ENCODE data around the gene LRRC46.

LRRC46 gene

DNA sequence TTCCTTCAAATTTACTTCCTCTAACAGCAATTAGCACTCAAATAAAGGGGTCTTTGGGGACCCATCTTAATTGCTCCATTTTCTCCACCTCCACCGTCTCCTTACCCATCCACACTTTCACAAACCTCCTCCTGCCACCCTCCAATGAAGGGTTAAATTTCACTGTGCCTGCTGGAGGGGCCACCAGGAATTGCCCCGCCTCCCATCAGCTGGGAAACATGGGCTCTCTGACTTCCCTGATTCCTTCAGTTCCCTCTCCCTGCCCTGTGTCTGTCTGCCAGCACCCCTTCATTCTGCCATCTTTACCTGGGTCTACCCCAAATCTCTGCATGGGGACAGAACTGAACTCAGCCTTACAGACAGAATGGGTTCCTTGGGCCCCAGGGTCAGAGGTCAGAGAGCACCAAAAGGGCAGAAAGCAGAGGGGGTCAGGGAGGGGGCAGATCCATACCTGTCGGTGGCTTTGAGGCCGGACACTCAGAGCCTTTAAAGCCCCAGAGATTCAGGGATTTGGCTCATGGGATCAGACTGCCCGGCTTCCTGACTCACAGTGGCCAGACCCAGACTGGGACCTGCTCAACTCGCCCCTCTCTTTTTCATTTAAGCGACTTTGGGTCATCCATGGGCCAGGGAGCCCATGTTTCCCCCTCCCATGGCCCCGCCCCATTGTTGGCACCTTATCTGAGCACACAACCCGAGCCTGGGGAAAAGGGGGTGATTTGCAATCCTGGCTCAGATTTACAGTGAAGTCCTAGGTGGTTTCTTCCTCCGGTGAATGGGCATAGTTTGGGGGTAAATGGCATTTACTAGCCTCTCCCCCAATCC lies 46.9 kb downstream of the LRRC46 start:
- no peak for DNase-seq (ENCODE audit: low spot score)

DNA sequence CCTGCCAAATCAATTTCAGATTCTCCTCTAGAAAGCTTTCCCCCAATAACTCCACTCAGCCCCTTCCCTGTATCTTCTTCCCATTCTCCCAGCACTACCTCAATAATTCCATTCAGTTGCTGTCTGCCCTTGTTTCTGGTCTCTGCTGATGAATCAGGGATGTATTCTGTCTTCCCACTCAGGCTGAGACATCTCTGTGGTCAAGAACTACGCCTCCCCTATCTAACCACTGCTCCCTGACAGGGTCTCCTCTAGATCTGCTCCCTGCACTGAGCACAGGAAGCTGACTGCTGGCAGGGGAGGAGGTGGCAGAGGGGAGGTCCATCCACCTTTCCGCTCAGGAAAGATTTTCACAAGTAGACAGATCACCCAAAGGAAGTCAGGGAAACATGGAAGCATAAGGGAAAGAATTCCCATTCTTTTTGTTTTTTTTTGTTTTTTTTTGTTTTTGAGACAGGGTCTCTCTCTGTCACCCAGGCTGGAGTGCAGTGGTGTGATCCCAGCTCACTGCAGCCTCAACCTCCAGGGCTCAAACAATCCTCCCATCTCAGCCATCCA lies 47.6 kb downstream of the LRRC46 start:
- no peak for DNase-seq (ENCODE audit: low spot score)

DNA sequence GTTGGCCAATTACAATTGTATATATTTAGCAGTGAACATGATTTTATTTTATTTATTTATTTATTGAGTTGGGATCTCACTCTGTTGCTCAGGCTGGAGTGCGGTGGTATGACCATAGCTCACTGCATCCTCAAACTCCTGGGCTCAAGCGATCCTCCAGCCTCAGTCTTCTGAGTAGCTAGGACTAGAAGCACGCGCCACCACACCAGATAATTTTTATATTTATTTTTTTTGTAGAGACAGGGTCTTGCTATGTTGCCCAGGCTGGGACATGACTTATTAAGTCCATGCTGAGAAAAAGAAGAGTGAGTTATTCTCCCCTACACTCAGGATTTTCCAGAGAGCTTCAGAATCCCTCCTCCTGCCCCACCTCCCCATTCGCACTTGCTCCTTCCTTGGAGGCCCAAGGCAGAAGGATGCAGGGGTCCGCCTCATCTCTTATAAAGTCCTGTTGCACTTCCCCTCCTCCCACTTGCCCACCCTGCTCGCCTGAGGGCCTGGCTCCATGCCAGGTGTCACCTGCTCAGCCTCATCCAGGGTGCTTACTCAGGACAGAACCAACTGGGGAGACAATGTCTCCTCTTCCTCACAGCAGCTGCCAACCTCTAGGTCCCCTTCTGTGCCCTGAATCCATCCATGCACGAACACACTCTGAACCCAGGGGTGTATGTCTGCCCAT lies 48.4 kb downstream of the LRRC46 start:
- DNase-seq (ENCODE audit: low spot score) = no peak

DNA sequence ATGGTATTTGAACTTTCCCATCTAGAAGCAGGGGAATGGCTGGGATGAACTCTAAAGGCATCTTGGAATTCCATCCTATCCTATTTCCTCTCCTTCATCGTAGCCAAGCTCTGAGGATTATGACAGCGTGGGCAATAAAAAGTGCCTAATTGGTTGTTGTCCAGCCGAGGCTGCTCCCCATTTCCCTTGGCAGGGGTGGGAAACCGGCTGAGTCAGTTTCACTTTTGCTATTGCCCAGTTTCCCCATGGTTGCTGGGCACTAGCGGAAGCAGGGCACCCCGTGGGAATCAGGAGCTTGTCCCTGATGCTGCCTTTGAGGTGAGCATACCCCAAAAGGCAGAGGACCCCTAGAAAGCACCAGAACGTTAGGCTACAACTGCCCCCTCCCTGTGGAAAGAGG lies 50.8 kb downstream of the LRRC46 start:
- no peak for DNase-seq (ENCODE audit: low spot score)

DNA sequence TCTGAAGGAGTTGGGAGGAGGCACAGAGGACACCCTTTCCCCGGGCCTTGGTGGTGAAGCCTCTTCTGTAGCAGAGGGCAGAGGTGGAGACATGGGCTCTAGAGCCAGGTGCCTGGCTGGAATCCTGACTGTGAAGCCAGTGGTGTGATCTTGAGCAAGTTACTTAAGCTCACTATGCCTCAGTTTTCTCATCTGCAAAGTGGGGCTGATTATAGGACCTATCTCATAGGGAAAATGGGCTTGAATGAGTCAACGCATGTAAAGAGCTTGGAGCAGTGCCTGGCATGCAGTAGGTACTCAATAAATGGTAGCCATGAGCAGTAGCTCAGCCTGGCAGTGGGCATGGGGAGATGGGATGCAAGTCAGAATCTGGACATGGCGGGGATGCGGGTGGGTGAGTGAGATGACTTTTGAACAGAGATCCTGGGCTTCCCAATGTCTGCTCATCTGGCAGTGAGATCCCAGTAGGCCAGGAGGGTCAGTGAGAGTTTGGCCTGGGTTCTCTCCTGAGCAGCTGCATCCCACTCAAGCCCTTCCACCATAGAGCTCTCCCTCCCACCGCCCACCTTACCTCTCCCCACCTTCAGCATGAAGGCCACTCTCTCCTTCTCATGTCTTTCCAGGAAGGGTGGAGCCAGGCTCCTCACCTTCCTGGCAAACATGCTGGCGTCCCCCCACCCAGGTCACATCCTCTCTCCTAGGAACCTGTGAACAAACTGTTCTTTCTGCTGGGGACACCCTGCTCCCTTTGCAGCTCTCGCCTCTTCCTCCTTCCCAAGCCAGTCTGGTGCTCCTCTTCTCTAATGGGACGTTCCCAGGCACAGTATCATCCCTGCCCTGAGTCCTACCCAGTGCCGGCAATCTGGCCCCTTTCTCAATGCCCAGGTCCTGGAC lies 51.5 kb downstream of the LRRC46 start:
- no peak for DNase-seq (ENCODE audit: low spot score)

DNA sequence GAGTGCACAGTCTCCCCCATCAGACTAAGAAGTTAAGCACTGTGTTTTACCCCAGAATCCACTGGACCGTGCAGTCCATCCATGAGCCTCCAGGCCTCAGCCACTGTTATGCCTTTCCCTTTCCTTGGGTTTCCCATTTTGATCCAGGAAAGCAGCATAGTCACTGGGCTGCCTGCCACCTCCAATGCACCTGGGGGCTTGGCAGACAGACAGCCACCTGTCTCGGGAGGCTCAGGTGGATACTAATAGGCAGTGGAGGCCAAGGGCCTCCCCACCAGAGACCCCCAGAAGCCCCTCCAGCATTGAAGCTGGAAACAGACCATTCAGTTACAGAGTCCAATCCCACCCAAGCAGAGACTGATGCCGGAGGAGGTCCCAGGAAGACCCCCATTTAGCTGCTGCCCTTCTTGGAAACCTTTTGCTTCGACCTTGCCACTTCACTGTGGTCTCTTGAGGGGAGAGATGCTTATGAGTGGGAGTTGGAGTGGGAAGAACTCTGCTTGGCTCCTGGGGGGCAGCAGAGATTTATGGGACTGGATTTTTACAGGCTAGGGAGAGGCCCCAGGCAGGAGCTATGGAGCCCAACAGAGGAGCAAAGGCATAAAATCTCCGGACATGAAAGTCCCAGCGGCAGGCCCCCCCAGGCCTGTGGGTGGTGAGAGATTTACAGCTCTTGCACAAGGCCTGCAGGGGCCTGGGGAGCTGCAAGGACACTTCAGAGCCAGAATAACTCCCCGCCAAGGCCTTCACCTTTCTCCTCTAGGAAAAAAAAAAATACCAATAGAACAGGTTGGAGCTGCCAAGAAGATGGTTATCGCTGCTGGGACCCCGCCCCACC lies 52.3 kb downstream of the LRRC46 start:
- no peak for DNase-seq (ENCODE audit: low spot score)

DNA sequence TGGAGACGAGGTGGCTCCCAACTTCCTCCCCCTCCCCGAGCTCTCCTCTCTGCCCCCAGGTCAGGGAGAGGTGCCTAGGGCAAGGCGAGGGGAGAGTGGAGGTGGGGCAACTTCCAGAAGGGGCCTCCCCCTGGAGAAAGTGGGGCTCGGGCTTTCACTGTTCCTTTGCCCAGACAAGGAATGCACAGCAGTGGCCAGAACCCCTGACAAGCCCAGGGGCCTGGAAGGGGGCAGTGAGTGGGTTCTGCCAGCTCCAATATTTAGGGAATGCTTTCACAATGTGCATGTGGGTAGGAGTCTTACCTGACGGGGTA lies 52.9 kb downstream of the LRRC46 start:
- no peak for DNase-seq (ENCODE audit: low spot score)

DNA sequence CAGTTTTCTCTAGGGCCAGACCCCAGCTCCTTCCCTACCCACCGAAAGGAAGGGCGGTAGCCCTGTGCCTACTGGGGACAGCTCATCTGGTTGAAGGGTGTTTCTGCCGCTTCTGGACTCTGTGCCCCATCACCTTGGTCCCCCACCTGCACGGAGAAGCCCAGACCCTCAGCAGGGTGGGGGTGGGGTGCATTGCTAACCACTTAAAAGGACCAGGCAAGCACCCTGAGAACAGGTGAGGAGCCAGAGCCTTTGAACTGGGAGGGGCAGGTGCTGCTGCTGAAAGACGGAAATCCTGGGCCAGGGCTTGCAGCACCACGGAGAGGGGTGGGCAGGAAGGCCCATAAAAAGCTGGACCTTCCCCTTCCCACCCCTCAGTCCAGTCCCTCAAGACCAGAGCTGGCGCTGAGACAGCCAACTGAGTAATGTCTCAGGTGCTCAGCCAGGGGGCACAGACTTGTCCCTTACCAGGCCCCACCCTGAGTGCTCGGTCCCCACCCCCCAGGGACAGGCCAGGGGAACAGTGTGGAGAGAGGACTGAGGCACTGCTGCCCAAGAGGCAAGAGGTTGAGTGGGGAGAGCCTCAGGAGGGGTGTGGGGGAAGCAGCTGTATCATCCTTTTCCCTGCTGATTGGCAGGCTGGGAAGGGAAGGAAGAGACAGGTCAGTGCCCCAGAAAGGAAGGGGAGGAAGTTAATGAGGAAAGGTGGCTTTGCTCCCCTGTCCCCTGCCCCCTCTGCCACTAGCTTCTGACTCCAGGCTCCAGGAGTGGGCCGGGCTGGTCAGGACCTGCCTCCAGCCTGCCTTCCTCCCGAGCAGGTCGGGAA lies 53.6 kb downstream of the LRRC46 start:
- DNase-seq (ENCODE audit: low spot score) = no peak

All from HuH-7 (cell line).